ENCODE results near the gene NHSL1. TPM values are rescaled to one million over a fixed set of nuclear protein-coding genes. Genes with fewer than 3 reads are reported as not detected.

NHSL1 gene
- total RNA-seq, 1 experiment from 2014 or later = 13.9 TPM

GRCh38 chr6:138454981-138455706, 44.1 kb downstream of the NHSL1 start:
- DNase-seq (ENCODE audit: low read depth in 1 of 2, low spot score in 2 of 2) = no peak
- no peaks in the 10 kb centered on the region for H3K27me3 ChIP-seq (replicated peaks)
- H3K4me3 ChIP-seq = no peak overlapping the region
- no peaks in the 10 kb centered on the region for H3K36me3 ChIP-seq
- no peak overlapping the region for H3K27ac ChIP-seq
- no peaks in the 10 kb centered on the region for H3K9me3 ChIP-seq (replicated peaks)
- H3K4me1 ChIP-seq (replicated peaks) = no peaks in the 10 kb centered on the region; the same call in 1 of the 2 replicates

GRCh38 chr6:138451043-138451442, 48.3 kb downstream of the NHSL1 start:
- no peak overlapping the region for H3K4me3 ChIP-seq
- DNase-seq (ENCODE audit: low read depth in 1 of 2, low spot score in 2 of 2) = no peak
- no peak overlapping the region for H3K27ac ChIP-seq
- no peaks in the 10 kb centered on the region for H3K27me3 ChIP-seq (replicated peaks)
- H3K9me3 ChIP-seq (replicated peaks) = no peaks in the 10 kb centered on the region
- H3K36me3 ChIP-seq = peaks cover 4% of the 10 kb centered on the region; the same call in 1 of the 2 replicates
- H3K4me1 ChIP-seq (replicated peaks) = no peaks in the 10 kb centered on the region; the same call in 1 of the 2 replicates

- H3K27me3 ChIP-seq (replicated peaks) = no peaks in the 10 kb centered on the region
- no peak for DNase-seq (ENCODE audit: low read depth in 1 of 2, low spot score in 2 of 2)
- no peak overlapping the region for H3K4me3 ChIP-seq
- H3K4me1 ChIP-seq (replicated peaks) = no peaks in the 10 kb centered on the region
- H3K27ac ChIP-seq = no peak overlapping the region
- H3K36me3 ChIP-seq = peaks cover 7% of the 10 kb centered on the region
- no peaks in the 10 kb centered on the region for H3K9me3 ChIP-seq (replicated peaks)
These were observed 48.8 kb downstream of the NHSL1 start for GRCh38 chr6:138450445-138450844.

GRCh38 chr6:138446821-138447220, 52.5 kb downstream of the NHSL1 start:
- H3K4me3 ChIP-seq = no peak overlapping the region
- DNase-seq (ENCODE audit: low read depth in 1 of 2, low spot score in 2 of 2) = no peak
- H3K4me1 ChIP-seq (replicated peaks) = no peaks in the 10 kb centered on the region
- no peaks in the 10 kb centered on the region for H3K9me3 ChIP-seq (replicated peaks)
- no peaks in the 10 kb centered on the region for H3K27me3 ChIP-seq (replicated peaks)
- H3K27ac ChIP-seq = no peak overlapping the region
- peaks cover 12% of the 10 kb centered on the region for H3K36me3 ChIP-seq

- Histone ChIP-seq H3K27me3 (replicated peaks) (no peaks in the 10 kb centered on the region), H3K4me1 (replicated peaks) (no peaks in the 10 kb centered on the region), H3K27ac (no peak overlapping the region), H3K36me3 (peaks cover 12% of the 10 kb centered on the region), H3K4me3 (no peak overlapping the region), H3K9me3 (replicated peaks) (no peaks in the 10 kb centered on the region)
- no peak for DNase-seq (ENCODE audit: low read depth in 1 of 2, low spot score in 2 of 2)
These were observed 55.3 kb downstream of the NHSL1 start for GRCh38 chr6:138443979-138444378.

GRCh38 chr6:138442663-138443062, 56.6 kb downstream of the NHSL1 start:
- Histone ChIP-seq H3K4me1 (replicated peaks) (no peaks in the 10 kb centered on the region), H3K36me3 (peaks cover 12% of the 10 kb centered on the region), H3K27ac (no peak overlapping the region), H3K27me3 (replicated peaks) (no peaks in the 10 kb centered on the region), H3K4me3 (no peak overlapping the region), H3K9me3 (replicated peaks) (no peaks in the 10 kb centered on the region)
- DNase-seq (ENCODE audit: low read depth in 1 of 2, low spot score in 2 of 2) = no peak

GRCh38 chr6:138441965-138442364, 57.3 kb downstream of the NHSL1 start:
- Histone ChIP-seq H3K27ac (no peak overlapping the region), H3K27me3 (replicated peaks) (no peaks in the 10 kb centered on the region), H3K36me3 (peaks cover 12% of the 10 kb centered on the region), H3K9me3 (replicated peaks) (no peaks in the 10 kb centered on the region), H3K4me1 (replicated peaks) (no peaks in the 10 kb centered on the region), H3K4me3 (no peak overlapping the region)
- no peak for DNase-seq (ENCODE audit: low read depth in 1 of 2, low spot score in 2 of 2)

- peaks cover 18% of the 10 kb centered on the region for H3K36me3 ChIP-seq
- H3K9me3 ChIP-seq (replicated peaks) = no peaks in the 10 kb centered on the region
- H3K4me3 ChIP-seq = no peak overlapping the region
- no peaks in the 10 kb centered on the region; the same call in 1 of the 2 replicates for H3K4me1 ChIP-seq (replicated peaks)
- DNase-seq (ENCODE audit: low read depth in 1 of 2, low spot score in 2 of 2) = no peak
- H3K27ac ChIP-seq = no peak overlapping the region
- no peaks in the 10 kb centered on the region for H3K27me3 ChIP-seq (replicated peaks)
These were observed 58.4 kb downstream of the NHSL1 start for GRCh38 chr6:138440758-138441357.

- no peaks in the 10 kb centered on the region for H3K9me3 ChIP-seq (replicated peaks)
- DNase-seq (ENCODE audit: low read depth in 1 of 2, low spot score in 2 of 2) = no peak
- no peaks in the 10 kb centered on the region for H3K27me3 ChIP-seq (replicated peaks)
- peaks cover 17% of the 10 kb centered on the region for H3K36me3 ChIP-seq
- H3K4me1 ChIP-seq (replicated peaks) = no peaks in the 10 kb centered on the region; the same call in none of the 2 replicates
- H3K4me3 ChIP-seq = no peak overlapping the region
- H3K27ac ChIP-seq = no peak overlapping the region
These were observed 59.0 kb downstream of the NHSL1 start for GRCh38 chr6:138440296-138440695.

GRCh38 chr6:138439546-138439945, 59.7 kb downstream of the NHSL1 start:
- Histone ChIP-seq H3K4me3 (no peak overlapping the region), H3K27me3 (replicated peaks) (no peaks in the 10 kb centered on the region), H3K9me3 (replicated peaks) (no peaks in the 10 kb centered on the region), H3K27ac (no peak overlapping the region), H3K4me1 (replicated peaks) (peaks cover 5% of the 10 kb centered on the region), H3K36me3 (peaks cover 17% of the 10 kb centered on the region)
- DNase-seq (ENCODE audit: low read depth in 1 of 2, low spot score in 2 of 2) = no peak

GRCh38 chr6:138434925-138435324, 64.4 kb downstream of the NHSL1 start:
- Histone ChIP-seq H3K27ac (0 out of 2 replicates have a peak overlapping the region, but pooled peaks have one; percentile 17), H3K36me3 (peaks cover 20% of the 10 kb centered on the region), H3K27me3 (replicated peaks) (no peaks in the 10 kb centered on the region), H3K4me1 (replicated peaks) (peaks cover 5% of the 10 kb centered on the region), H3K9me3 (replicated peaks) (no peaks in the 10 kb centered on the region), H3K4me3 (no peak overlapping the region)
- DNase-seq (ENCODE audit: low read depth in 1 of 2, low spot score in 2 of 2) = no peak

- no peaks in the 10 kb centered on the region for H3K27me3 ChIP-seq (replicated peaks)
- DNase-seq (ENCODE audit: low read depth in 1 of 2, low spot score in 2 of 2) = no peak
These were observed 65.2 kb downstream of the NHSL1 start for GRCh38 chr6:138434096-138434495.

GRCh38 chr6:138432063-138432356, 67.3 kb downstream of the NHSL1 start:
- H3K9me3 ChIP-seq (replicated peaks) = no peaks in the 10 kb centered on the region
- peaks cover 25% of the 10 kb centered on the region for H3K36me3 ChIP-seq
- no peaks in the 10 kb centered on the region for H3K27me3 ChIP-seq (replicated peaks)
- H3K4me1 ChIP-seq (replicated peaks) = peaks cover 5% of the 10 kb centered on the region
- H3K4me3 ChIP-seq = no peak overlapping the region
- no peak for DNase-seq (ENCODE audit: low read depth in 1 of 2, low spot score in 2 of 2)
- no peak overlapping the region for H3K27ac ChIP-seq

More at GRCh38 chr6:138434096-138434495, 65.2 kb downstream of the NHSL1 start:
- Histone ChIP-seq H3K4me1 (replicated peaks) (peaks cover 5% of the 10 kb centered on the region), H3K36me3 (peaks cover 20% of the 10 kb centered on the region), H3K27ac (no peak overlapping the region), H3K4me3 (no peak overlapping the region), H3K9me3 (replicated peaks) (no peaks in the 10 kb centered on the region)

- Histone ChIP-seq H3K4me1 (replicated peaks) (peaks cover 5% of the 10 kb centered on the region), H3K9me3 (replicated peaks) (no peaks in the 10 kb centered on the region), H3K27me3 (replicated peaks) (no peaks in the 10 kb centered on the region), H3K27ac (no peak overlapping the region), H3K4me3 (no peak overlapping the region), H3K36me3 (peaks cover 22% of the 10 kb centered on the region)
- no peak for DNase-seq (ENCODE audit: low read depth in 1 of 2, low spot score in 2 of 2)
These were observed 67.8 kb downstream of the NHSL1 start for GRCh38 chr6:138431256-138432062.
